Thymus (tissue), 11 donors: ENCODE data around the gene NCBP3. TPM values are rescaled to one million over a fixed set of nuclear protein-coding genes. Genes with fewer than 3 reads are reported as not detected.

Experiments
- DNase-seq, 9 donors: peaks; one replicate each; pipeline ENCODE4 v3.0.0-alpha.2; 2013; ENCODE audit warnings: low spot score in 9 of 9, low read depth in 6 of 9, missing footprints in 1 of 9
- H3K27ac ChIP-seq, 2 donors: one replicate each; pipeline ENCODE4 v1.5.1; 2013; ENCODE audit warnings: control low read depth in 1 of 2, low read depth in 1 of 2, low read length in 1 of 2, mild to moderate bottlenecking in 1 of 2, moderate library complexity in 1 of 2
- H3K27me3 ChIP-seq, 2 donors: one replicate each; pipeline ENCODE4 v1.5.1; 2013; ENCODE audit warnings: low read length in 1 of 2; ENCODE audit not compliant: control insufficient read depth in 2 of 2, insufficient read depth in 1 of 2
- H3K36me3 ChIP-seq, 2 donors: one replicate each; pipeline ENCODE4 v1.5.1; 2013; ENCODE audit warnings: low read length in 1 of 2, mild to moderate bottlenecking in 1 of 2, moderate library complexity in 1 of 2; ENCODE audit not compliant: control insufficient read depth in 2 of 2, insufficient read depth in 2 of 2
- H3K4me1 ChIP-seq, 2 donors: one replicate each; pipeline ENCODE4 v1.5.1; 2013; ENCODE audit warnings: low read length in 2 of 2; ENCODE audit not compliant: control insufficient read depth in 2 of 2, insufficient read depth in 2 of 2
- H3K4me3 ChIP-seq, 2 donors: one replicate each; pipeline ENCODE4 v1.5.1; 2013; ENCODE audit warnings: low read length in 2 of 2, control low read depth in 1 of 2, mild to moderate bottlenecking in 1 of 2
- H3K9me3 ChIP-seq, 2 donors: one replicate each; pipeline ENCODE4 v1.5.1; 2013; ENCODE audit warnings: low read length in 1 of 2, mild to moderate bottlenecking in 1 of 2; ENCODE audit not compliant: control insufficient read depth in 2 of 2, insufficient read depth in 1 of 2
- WGBS: extraction: QIAGEN DNeasy Blood & Tissue Kit; methylation state at CpG from one replicate; pipeline ENCODE4 v1.1.7; 2013; 5-methylcytosine and 5-hydroxymethylcytosine counted together
- polyA plus RNA-seq: library from polyadenylated mRNA; stranded (reverse); fragments of 200-250 nt; gene quantifications from one replicate; pipeline ENCODE4 v1.2.3, GENCODE V29; 2013
- total RNA-seq: library from RNA; stranded (reverse); fragments of 120-200 nt; gene quantifications from one replicate; pipeline ENCODE4 v1.2.4, GENCODE V29; 2013
- donor health status: healthy.

The NCBP3 gene
- total and polyA plus RNA-seq, 2 donors: 26.7 to 46.1 TPM

GRCh38 chr17:3827124-3827773 lies 18.8 kb downstream of the NCBP3 start:
- DNase-seq: peak; percentile 39 to 89 (median 72)
- peak overlapping the region in 1 of 2 donors; percentile 13 for H3K27ac ChIP-seq
- no peaks in the 10 kb centered on the region for H3K9me3 ChIP-seq
- WGBS: 67% methylated on average over 6 of the region's 6 CpGs
- peaks cover 49 to 63% of the 10 kb centered on the region in 2 donors for H3K36me3 ChIP-seq
- no peaks in the 10 kb centered on the region for H3K27me3 ChIP-seq
- peaks cover 0 to 13% of the 10 kb centered on the region in 2 donors for H3K4me1 ChIP-seq
- H3K4me3 ChIP-seq: no peak overlapping the region

GRCh38 chr17:3826191-3826590 lies 19.9 kb downstream of the NCBP3 start:
- Histone ChIP-seq H3K27me3 (no peaks in the 10 kb centered on the region), H3K4me3 (no peak overlapping the region), H3K36me3 (peaks cover 54 to 73% of the 10 kb centered on the region in 2 donors), H3K4me1 (peaks cover 0 to 13% of the 10 kb centered on the region in 2 donors), H3K9me3 (no peaks in the 10 kb centered on the region), H3K27ac (no peak overlapping the region)
- no peak for DNase-seq
- WGBS: 97% methylated on average over 4 of the region's 4 CpGs

- no peak for DNase-seq
- Histone ChIP-seq H3K36me3 (peaks cover 48 to 85% of the 10 kb centered on the region in 2 donors), H3K4me3 (no peak overlapping the region), H3K27ac (no peak overlapping the region), H3K4me1 (peaks cover 0 to 10% of the 10 kb centered on the region in 2 donors), H3K27me3 (no peaks in the 10 kb centered on the region), H3K9me3 (no peaks in the 10 kb centered on the region)
- 96% methylated on average over 9 of the region's 9 CpGs for WGBS
Measured at GRCh38 chr17:3821101-3821500, 24.9 kb downstream of the NCBP3 start.

- no peaks in the 10 kb centered on the region for H3K9me3 ChIP-seq
- H3K27me3 ChIP-seq: no peaks in the 10 kb centered on the region
- peaks cover 58 to 88% of the 10 kb centered on the region in 2 donors for H3K36me3 ChIP-seq
- no peak for DNase-seq
- H3K4me3 ChIP-seq: no peak overlapping the region
- H3K27ac ChIP-seq: no peak overlapping the region
- WGBS: 98% methylated on average over 6 of the region's 6 CpGs
- H3K4me1 ChIP-seq: peaks cover 0 to 10% of the 10 kb centered on the region in 2 donors
Measured at GRCh38 chr17:3818786-3819185, 27.3 kb downstream of the NCBP3 start.

- H3K36me3 ChIP-seq: peaks cover 58 to 90% of the 10 kb centered on the region in 2 donors
- WGBS: 98% methylated on average over 12 of the region's 12 CpGs
- no peaks in the 10 kb centered on the region for H3K9me3 ChIP-seq
- H3K4me3 ChIP-seq: no peak overlapping the region
- H3K27ac ChIP-seq: no peak overlapping the region
- no peaks in the 10 kb centered on the region for H3K27me3 ChIP-seq
- peaks cover 0 to 10% of the 10 kb centered on the region in 2 donors for H3K4me1 ChIP-seq
- DNase-seq: no peak
Measured at GRCh38 chr17:3817851-3818605, 28.0 kb downstream of the NCBP3 start.

- DNase-seq: no peak
- Histone ChIP-seq H3K4me3 (no peak overlapping the region), H3K36me3 (peaks cover 57 to 90% of the 10 kb centered on the region in 2 donors), H3K27me3 (no peaks in the 10 kb centered on the region), H3K4me1 (peaks cover 0 to 10% of the 10 kb centered on the region in 2 donors), H3K9me3 (no peaks in the 10 kb centered on the region), H3K27ac (no peak overlapping the region)
- WGBS: 99% methylated on average over 7 of the region's 7 CpGs
Measured at GRCh38 chr17:3815925-3816324, 30.1 kb downstream of the NCBP3 start.

GRCh38 chr17:3815122-3815521 lies 30.9 kb downstream of the NCBP3 start:
- no peak overlapping the region for H3K27ac ChIP-seq
- peaks cover 64 to 90% of the 10 kb centered on the region in 2 donors for H3K36me3 ChIP-seq
- 96% methylated on average over 6 of the region's 6 CpGs for WGBS

GRCh38 chr17:3814361-3814760 lies 31.7 kb downstream of the NCBP3 start:
- no peak for DNase-seq
- Histone ChIP-seq H3K4me1 (peaks cover 0 to 10% of the 10 kb centered on the region in 2 donors), H3K4me3 (no peak overlapping the region), H3K27me3 (no peaks in the 10 kb centered on the region), H3K27ac (no peak overlapping the region), H3K9me3 (no peaks in the 10 kb centered on the region), H3K36me3 (peaks cover 63 to 90% of the 10 kb centered on the region in 2 donors)
- WGBS: 98% methylated on average over 13 of the region's 13 CpGs

More at GRCh38 chr17:3815122-3815521, 30.9 kb downstream of the NCBP3 start:
- no peak overlapping the region for H3K4me3 ChIP-seq
- no peak for DNase-seq
- H3K9me3 ChIP-seq: no peaks in the 10 kb centered on the region
- no peaks in the 10 kb centered on the region for H3K27me3 ChIP-seq
- peaks cover 0 to 10% of the 10 kb centered on the region in 2 donors for H3K4me1 ChIP-seq

- WGBS: 99% methylated on average over 15 of the region's 15 CpGs
- Histone ChIP-seq H3K27ac (no peak overlapping the region), H3K36me3 (peaks cover 55 to 91% of the 10 kb centered on the region in 2 donors)
Measured at GRCh38 chr17:3813171-3813570, 32.9 kb downstream of the NCBP3 start.

More at GRCh38 chr17:3813171-3813570, 32.9 kb downstream of the NCBP3 start:
- Histone ChIP-seq H3K27me3 (no peaks in the 10 kb centered on the region), H3K4me1 (peaks cover 0 to 10% of the 10 kb centered on the region in 2 donors), H3K4me3 (no peak overlapping the region), H3K9me3 (no peaks in the 10 kb centered on the region)
- no peak for DNase-seq
